ENCODE measurements around the gene SLC25A19.

SLC25A19 gene

DNA sequence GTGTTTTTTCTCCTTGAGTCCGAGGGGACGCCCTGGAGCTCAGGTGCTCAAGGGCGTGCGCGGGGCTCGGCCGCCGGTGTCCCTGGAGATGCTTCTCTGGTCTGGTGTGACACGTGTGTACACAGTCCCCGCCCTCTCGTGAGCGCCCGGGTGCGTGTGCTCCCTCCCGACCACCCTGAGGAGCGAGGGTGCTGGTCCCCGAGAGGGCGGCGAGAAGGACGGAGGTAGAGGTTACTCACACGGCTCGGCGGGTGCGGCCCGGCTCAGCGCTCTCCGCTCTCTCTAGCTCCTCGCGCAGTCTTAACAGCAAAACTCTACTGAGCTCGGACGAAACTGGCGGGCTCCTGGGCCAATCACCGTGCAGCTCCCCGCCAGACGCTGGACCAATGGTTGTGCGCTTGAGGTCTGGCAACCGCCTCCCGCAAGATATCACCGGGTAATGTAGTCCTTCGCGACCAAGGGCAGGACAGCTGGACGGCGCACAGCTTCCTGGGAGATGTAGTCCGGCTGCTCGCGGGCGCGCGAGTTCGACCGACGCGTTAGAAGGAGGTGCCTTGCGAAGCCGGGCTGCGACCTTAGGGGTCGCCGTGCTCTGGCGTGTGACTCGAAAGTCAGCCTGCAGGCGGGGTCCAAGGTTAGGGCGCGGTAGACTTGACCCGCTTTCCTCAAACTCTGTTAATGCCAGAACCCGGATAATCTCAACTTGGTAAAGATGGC, at the start of gene SLC25A19:
SLC25A19 (minus strand) TSS at position 319 of the 717 bp plus-strand sequence. CDS start 2,669 bp downstream, outside the sequence.
- peak; percentile 100 for DNase-seq

DNA sequence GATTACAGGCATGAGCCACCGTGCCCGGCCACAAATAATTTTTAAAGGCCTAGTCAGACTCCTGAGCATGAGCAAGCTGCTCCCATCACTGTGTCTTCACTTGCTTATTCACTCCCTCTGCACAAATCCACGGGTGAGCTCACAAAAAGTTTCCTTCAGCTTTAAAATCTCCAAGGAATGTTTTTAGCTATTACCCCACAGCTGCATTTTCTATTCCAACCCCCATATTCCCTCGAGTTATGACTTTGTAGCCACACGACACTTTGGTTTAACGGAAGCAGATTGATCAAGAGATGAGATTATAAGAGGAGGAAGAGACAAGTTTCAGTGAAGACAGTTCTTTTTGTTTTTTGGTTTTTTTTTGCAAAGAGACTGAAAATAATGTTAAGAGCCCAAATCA, 49.1 kb upstream of the SLC25A19 start:
- no peak for DNase-seq

DNA sequence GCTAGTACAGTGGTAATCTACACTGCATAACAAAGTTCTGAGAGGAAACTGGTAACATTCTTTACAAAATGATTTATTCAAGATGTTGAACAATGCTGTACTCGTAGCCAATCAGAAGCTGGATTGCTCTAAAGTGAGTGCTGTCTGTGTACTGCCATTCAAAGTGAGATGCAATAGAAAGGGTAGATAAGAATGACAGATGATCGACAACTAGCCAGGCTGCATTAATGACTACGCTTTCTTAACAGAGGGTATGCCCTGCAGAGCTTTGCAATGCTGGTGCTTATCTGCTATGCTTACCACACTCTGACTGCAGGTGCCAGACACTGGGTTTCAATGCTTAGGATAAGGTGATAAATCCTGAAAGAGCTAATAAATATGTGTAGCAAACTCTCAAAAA, 46.1 kb upstream of the SLC25A19 start:
- DNase-seq, result no peak

DNA sequence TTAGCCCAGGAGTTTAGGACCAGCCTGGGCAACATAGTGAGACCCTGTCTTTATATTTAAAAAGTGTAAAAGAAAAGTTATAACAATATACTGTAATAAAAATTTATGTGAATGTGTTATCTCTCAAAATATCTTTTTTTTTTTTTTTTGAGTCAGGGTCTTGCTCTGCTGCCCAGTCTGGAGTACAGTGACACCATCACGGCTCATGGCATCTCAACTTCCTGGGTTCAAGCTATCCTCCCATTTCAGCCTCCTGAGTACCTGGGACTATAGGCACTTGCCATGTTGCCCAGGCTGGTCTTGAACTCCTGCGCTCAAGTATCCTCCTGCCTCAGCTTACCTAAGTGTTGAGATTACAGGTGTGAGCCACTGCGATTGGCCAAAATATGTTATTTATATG, 45.5 kb upstream of the SLC25A19 start:
- DNase-seq, result no peak

DNA sequence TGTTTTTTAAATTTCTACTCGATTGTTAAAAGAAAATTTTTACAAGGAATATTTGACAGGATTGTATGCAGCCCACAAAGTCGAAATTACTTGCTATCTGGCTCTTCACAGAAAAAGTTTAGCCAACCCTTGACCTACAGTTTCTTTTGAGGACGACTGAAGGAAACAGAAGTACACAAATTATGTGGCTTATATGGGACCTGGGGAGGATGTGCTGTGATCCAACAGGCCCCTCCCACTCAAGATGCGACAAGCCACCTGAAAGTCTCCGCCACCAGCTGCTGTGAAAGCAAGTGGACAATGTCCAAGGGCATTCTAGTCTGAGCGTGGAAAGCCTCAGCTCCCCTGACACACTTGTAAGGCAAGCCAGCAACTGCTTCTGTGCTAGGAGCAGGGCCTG, 42.4 kb upstream of the SLC25A19 start:
- DNase-seq, result no peak

DNA sequence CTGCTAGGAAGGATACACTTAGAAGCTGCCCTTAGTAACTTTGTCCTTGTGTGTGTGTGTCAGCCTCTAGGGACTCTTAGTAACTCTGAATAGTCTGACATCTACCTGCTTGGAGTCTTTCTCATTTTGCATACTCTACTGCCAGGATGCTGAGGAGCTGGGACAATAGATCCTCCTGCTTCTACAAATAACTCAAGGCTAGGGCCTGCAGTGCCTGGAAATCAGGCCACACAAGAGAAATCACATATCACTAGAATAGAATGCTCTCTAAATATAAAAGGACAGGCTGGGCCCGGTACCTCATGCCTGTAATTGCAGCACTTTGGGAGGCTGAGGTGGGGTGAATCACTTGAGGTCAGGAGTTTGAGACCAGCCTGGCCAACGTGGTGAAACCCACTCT, 38.5 kb upstream of the SLC25A19 start:
- DNase-seq, result no peak

DNA sequence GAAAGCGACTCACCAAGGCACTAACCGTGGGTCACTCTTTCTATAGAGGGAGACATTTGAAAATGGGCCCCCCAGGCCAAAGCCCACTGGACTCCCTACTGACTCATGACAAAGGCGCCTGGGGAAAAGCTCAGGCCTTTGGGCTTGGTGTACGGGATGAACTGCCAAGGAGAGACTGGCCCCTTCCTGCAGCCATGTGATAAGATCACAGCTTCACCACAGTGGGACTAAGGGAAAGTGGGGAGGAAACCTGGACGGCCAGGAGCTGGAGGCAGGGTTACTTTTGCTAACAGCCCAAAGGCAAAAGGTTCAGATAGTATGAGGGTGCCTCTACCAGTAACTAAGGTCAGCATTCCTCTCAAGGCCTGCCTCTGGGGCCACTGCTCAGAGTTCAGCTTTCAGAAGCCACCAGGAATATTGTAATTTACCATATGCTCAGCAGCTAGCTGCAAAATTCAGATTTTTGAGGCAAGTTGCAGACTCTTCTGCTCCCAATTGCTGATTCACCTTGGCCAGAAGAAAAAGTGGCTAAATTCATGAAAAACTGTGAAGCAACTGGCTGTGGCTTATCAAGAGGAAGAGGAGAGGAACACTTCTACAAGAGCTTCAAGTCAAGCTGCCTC, 37.1 kb upstream of the SLC25A19 start:
- peak; percentile 96 for DNase-seq

DNA sequence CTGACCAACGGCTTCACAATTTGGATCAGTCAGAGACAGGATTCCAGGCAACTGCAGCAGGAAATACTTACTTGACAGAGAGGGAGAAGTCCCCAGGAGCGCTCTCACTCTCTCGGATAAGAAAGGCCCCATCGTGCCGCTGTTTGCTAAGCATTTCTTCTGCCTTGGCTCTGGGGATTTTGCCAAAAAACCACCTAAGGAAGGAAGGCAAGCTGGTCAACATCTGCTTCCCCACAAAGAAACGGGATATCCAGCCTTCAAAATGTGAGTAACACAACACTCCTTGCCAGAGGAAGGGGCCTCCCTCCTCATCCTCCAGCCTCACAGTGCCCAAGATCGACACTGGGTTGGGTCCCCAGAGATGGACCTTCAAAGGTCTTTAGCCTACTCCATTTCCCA, 36.6 kb upstream of the SLC25A19 start:
- DNase-seq, result no peak

DNA sequence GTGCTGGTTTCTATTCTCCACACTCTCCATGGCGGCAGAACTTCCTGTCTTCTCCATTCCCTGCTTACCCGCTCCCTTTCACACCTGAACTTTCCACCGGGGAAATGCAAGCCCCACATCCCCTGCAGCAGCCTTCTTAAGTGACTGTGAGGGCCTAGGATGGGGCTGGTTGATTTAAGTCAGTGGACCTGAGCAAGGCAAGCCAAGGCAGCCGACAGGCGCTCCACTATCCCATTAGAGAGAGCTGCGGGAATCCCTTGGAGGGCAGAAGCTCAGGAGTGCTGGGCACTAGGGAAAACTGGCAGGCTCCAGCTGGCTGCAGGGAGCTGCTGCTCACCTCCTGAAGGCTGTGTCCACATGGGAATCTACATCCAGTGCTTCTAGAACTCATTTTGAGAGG, 36.1 kb upstream of the SLC25A19 start:
- no peak for DNase-seq

DNA sequence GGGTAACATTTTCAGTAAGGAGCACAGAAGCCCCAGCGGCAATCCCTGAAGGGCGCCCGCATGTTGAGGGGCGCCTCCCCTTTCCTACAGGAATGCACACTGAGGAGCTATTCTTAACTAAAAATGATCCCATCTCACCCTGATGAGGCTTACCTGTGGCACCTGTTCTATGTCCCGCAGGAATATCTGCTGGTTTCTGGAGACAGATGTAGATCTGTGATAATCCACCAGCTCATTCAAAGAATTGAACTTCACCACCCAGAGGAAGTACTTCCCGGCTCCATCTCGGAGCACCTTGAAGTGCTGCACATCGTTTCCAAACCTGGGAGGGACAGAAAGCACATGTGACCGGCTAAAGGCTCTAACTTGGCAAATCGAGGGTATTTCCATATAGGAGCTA, 32.3 kb upstream of the SLC25A19 start:
- no peak for DNase-seq

DNA sequence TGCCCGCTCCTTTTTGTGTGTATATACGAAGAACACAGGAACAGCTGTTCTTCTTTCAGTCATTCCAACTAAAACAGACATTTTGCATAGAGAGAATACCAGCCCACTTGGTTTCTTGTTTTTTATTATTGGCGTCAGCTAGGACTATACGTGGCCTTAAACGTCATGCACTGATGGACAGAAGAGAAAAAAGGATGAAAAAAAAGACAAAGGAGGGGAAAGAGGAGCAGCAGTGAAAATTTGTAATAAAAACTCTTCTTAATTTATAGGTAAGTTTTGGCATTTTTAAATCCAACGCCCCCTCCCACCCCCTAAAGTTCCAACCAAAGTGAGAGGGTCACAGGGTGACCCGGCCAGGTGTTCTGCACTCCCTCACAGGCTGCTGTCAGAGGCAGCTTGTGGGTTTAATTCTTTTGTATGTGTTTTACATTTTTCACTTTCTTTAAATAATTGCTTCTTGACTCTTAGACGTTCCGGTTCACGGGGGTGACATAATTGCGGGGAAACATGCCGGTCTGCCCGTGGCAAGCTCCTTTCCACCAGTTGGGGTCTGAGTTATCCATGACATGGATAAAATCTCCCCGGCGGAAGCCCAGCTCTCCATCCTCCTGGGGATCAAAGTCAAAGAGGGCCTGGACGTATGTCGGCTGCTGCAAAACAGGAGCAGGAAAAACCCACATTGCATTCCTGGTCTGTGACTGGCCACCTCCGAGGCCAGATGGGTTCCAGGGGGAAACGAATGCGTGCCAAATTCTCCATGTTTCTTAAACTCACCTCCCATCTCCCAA, 30.9 kb upstream of the SLC25A19 start:
- no peak for DNase-seq

DNA sequence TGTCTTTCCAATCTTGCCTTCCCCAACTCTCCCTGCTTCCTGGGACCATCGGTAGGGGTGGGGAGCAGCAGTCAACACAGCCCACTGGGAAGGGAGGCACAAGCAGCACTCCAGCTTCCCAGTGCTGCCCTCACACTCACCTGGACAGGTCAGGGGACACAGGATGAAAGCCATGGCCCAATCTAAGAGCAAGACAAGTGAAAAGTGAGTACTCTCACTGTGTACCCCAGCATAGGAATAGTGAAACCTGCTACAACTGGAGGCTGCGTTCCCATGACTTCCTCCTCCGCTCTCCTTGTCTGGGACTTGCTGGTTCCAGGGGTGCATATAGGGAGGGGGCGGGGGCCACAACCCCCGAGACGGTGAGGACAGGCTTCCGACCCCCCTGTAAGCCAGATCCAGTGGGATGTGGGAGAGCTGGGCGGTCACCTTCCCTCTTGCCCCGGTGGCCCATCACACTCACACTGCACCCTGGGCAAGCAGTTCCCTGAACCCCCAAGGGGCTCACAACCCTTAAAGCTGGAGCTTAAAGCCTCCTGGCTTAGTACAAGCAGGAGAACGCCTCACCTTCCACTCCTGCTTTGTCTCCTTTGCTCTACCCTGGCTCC, 29.5 kb upstream of the SLC25A19 start:
- DNase-seq, result no peak

DNA sequence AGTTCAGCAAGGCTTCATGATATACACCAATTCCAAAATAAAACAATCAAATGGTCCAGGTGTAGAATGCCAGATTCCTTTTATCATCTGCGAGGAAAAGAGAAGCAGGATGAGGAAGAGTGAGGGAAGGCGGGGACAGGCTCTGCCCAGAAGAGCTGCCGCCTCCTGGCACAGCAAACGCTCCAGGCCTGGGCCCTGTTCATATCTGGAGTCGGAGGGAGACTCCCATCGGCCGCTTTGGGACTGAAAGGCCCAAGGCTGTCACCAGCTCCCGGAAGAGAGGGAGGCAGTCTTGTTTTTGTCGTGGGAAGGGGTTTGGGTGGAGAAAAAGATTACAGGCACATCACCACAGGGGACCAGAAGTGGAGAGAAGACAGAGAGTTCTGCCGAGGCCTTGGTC, 29.0 kb upstream of the SLC25A19 start:
- no peak for DNase-seq

DNA sequence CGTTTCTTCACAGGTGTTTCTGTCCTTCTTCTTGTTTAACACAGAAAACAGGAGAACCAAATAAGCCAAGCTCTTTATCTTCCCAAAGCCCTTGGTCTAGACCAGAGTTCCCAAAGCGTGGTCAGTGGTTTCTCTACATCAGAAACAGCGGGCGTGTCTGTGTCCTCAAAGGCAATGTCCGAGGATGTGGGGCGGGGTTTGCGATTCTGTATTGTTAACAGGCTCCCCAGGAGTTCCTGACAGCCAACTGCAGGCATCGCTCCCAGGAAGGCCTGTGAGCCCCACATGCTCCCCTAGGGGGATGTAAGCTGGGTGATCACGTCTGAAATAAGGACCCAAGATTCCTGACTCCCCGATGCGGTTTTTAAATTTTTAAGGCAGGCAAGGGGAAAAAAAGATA, 28.4 kb upstream of the SLC25A19 start:
- DNase-seq, result no peak

DNA sequence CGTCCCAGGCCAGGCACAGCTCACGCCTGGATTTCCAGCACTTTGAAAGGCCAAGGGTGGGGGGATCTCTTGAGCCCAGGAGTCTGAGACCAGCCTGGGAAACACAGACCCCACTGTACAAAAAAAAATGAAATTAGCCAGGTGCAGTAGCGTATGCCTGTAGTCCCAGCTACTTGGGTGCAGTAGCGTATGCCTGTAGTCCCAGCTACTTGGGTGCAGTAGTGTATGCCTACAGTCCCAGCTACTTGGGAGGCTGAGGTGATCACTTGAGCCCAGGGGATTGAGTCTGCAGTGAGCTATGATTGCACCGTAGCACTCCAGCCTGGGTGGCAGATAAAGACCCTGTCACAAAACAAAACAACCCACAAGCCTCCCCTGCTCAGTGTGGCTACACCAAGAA, 27.0 kb upstream of the SLC25A19 start:
- DNase-seq, result no peak

DNA sequence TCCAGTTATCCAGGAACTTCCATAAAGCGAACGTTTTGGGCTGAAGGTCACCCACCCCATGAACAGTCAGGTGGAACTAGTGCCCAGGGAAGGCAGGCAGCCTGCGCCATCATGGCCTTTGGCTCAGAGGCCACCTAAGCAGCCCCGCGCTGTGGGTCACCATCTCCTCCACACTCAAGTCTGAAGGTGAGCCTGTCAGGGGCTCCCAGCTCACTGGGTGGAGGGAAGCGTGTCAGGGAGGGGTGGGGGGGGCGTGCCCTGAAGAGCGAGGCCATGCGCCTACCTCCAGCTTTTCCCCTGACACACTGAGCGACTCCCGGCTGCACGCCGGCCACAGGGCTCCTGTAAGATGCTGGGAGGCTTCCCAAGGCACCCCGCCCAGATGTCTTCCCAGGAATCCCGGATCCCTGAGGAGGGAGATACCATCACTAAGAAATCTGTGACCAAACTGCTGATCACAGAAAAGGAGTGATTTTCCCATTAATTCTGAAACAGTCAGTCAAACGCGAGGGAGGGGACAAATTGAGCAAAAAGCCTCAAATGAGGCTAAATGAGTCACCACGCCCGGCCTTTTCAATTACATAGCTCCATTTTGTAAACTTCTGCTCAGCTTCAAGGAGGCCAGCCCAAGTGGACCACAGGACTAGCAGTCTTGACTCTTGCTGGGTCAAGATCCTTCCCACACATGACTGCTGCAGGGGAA, 26.5 kb upstream of the SLC25A19 start:
- no peak for DNase-seq

DNA sequence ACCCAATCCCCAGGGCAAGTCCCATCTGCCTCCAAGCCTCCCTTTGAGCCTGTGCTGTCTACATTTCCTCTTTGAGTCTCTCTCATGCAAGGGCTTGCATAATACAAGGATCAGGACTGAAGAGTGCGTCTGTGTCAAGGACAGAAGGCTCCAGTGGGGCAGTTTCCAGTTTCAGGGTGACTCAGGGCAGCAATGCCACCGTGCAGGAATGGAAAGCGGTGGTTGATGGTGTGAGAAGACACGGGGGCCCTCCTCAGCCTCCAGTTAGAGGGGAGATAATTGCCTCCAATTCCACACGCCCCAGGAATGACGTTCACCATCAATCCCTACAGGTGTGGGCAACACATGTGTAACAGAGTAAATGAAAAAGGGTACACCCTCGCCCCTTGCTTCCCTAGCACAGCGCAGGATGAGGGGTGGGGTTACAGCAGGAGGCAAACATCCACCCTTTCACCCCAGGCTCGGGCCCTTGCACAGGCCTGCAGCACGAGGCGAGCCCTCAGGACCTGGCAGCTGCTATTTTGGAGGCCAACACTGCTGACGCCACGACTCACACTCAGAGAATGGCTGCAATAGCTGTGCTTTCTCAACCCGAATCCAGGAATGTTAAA, 24.8 kb upstream of the SLC25A19 start:
- DNase-seq, result peak; percentile 84

DNA sequence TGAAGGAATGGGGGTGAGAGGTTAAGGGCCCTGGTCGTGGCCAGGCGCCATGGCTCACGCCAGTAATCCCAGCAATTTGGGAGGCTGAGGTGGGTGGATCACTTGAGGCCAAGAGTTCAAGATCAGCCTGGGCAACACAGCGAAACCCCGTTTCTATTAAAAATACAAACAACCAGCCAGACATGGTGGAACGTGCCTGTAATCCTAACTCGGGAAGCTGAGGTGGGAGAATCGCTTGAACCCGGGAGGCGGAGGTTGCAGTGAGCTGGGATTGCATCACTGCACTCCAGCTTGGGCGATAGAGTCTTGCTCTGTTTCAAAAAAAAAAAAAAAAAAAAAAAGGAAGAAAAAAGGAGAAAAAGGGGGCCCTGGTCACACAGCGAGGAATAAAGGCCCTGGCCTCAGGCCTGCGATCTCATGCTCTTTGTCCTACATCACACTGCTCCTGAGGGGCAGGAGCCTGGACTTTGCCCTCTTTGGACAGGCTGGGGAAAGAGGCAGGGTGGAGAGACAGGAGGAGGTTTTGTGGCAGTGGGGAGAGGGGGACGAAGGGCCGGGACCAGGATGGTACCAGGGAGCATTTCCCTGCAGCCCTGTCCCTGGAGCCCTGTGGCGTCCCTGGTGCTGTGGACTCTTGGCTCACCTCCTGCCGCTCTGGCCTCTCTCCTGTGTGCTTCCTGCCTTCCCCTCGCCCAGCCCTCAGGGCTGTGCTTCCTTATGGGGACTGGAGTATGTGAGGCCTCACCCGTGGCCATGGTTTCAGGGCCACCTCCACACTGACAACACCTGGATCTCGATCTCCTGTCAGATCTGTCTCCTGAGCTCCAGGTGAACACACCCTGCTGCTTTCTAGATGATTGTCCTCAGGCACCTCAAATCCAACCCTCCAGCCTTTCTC, 19.7 kb upstream of the SLC25A19 start:
- DNase-seq, result no peak

DNA sequence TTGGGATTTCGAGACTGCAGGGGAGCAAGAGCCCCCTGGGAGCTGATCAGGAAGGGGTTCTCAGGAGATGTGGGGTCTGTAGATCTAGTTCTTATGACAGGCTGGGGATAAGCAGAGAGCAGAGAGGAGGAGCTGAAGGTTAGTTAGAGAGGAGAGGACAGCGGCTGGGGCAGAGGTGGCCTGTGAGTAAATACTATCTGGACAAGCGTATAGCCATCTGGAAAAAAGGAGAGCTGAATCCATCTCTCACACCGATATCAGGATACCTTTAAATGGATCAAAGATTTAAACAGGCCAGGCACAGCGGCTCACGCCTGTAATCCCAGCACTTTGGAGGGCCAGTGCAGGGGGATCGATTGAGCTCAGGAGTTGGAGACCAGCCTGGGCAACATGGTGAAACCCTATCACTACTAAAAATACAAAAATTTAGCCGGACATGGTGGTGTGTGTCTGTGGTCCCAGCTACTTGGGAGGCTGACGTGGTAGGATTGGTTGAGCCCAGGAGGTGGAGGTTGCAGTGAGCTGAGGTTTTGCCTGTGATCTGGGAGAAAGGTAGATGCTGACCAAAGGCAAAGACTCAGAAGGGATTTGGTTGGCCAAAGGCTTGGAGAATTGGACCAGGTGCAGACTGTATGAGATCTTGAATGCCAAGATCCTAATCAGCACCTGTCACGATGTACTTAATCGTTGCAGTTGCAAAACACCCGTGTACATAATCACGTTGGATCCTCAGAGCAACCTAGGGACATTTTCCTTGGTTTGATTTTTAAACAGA, 18.9 kb upstream of the SLC25A19 start:
- no peak for DNase-seq

DNA sequence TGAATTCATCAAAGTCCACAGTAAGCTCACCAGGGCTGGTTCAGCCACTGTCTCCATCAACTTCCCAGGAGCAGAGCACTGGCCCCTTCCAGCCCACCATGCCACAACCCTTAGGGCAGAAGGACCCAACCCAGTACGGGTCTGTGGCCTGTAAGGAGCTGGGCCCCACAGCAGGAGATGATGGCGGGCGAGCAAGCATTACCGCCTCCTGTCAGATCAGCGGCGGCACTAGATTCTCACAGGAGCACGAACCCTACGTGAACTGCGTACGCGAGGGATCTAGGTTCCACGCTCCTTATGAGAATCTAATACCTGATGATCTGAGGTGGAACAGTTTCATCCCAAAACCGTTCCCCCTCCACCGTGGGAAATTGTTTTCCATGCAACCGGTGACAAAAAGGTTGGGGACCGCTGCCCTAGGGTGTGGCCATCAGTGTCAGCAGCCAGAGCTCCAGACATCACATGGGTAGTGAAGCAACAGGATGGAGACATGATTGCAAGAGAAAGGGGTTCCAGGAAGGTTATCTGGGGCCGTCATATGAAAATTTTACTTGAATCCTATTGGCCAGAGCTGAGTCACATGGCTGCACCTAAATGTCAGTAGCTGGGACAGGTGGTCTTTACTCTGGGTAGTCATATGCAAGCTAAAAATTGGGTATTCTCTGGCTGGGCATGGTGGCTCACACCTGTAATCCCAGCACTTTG, 12.4 kb upstream of the SLC25A19 start:
- no peak for DNase-seq

Data from islet precursor cell (in vitro differentiated cells).